HG03103 (cell line): ENCODE measurements around the gene PROX2.

Source experiments
- ATAC-seq: cut with Tn5 transposase; IDR thresholded peaks from one replicate; pipeline ENCODE4 v1.9.1; 2021; ENCODE audit warnings: low read depth; ENCODE audit not compliant: unreplicated experiment

PROX2 gene

GRCh38 chr14:74846968-74847665 lies 28.8 kb downstream of the PROX2 start:
- ATAC-seq = no peak

DNA sequence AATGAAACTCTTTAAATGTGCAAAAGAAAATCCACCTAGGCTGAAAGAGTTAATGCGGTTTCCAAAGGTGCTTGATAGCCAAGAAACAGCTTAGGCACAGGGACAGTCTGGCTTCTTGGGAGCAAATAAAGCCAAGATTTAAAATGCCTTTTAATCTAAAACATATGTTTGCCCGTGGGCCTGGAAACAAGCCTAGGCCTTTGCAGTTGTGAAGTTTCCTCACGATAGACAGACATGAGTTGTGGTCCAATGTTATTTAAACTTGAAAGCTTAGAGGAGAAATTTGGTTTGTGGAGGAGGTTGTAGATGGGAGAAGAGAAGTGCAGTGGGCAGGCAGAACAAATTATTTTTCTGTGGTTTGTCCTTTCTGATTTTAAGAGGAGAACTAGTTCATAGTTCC lies 29.8 kb downstream of the PROX2 start:
- ATAC-seq = no peak

DNA sequence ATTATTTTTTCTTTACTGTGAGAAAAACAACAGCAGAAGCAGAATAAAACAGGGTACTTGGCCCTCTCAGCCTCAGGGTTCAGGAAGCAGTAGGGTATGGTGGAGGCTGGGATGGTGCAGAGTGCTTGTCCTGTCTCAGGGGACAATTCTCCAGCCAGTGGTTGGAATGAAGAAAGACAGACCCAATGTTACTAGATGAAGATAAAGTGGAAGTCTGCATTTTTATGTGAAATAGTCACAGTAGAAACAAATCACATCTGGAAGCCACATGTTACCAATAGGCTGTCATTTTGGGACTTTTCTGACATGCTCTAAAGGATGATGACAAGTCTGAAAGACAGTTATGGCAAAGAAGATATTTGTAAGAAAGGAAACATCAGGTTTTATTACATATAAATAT lies 32.3 kb downstream of the PROX2 start:
- ATAC-seq = no peak

DNA sequence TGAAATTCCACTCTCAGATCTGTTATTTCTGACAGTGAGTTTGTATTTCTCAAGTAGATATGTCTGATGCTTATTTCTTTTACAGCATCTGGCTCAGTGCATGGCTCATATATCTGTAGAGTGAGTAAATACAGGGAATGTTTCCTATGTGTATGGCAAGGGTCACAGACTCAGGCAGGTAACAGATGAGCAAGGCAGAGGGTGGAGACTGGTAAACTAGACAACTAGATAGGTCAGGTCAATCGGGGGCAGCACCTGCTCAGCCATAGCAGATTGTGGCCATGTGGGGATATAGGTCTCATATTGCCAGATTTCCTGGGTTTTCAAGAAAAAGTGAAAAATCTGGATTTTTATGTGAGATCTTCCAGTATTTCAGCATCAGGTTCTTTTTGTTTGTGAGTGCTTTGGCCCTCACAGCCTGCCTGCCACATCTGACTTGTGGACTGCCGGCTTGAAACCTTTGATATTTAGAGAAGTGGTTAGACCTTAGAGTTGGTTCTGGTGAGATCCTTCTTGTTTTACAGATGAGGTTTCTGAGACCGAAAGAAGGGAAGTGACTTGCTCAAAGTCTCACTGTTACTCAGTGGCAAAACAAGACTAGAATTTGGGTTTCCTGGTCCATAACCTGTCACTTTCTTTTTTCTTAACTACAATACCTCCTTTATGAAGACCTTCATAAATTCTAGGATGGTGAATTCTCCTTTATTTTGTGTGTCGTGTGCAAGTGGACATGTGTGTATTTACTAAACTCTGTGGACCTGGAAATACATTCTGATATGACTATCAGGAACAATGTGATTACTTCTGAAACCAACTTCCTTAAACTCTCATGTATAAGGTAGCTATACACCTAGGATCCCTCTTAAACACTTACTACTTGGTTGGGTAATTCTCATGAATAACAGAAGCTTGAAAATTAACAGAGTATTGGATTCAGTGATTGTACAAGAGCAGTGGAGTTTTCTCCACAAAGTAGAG lies 34.4 kb downstream of the PROX2 start:
- ATAC-seq = no peak

- ATAC-seq = no peak
Measured at GRCh38 chr14:74840603-74841030, 35.3 kb downstream of the PROX2 start.

DNA sequence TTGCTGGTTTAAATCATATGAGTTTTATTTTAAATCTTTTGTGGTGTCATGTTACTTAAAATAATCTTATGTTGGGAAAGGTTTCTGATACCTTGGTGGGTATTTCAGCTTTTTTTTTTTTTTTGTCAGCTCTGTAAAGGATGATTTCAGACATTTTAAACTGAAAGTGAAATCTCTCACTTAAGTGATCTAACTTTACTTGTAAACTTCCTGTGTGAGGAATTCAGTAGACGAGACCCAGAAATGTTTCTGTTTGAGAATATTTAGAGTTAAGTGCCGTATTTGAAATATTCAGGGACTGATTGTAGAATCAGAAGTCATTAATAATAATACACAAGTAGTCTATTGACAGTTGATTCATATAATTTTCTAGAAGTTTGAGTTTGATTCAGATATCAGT lies 37.8 kb downstream of the PROX2 start:
- ATAC-seq = no peak

- ATAC-seq = no peak
Measured at GRCh38 chr14:74836251-74836960, 39.5 kb downstream of the PROX2 start.

- no peak for ATAC-seq
Measured at GRCh38 chr14:74835645-74836250, 40.2 kb downstream of the PROX2 start.

DNA sequence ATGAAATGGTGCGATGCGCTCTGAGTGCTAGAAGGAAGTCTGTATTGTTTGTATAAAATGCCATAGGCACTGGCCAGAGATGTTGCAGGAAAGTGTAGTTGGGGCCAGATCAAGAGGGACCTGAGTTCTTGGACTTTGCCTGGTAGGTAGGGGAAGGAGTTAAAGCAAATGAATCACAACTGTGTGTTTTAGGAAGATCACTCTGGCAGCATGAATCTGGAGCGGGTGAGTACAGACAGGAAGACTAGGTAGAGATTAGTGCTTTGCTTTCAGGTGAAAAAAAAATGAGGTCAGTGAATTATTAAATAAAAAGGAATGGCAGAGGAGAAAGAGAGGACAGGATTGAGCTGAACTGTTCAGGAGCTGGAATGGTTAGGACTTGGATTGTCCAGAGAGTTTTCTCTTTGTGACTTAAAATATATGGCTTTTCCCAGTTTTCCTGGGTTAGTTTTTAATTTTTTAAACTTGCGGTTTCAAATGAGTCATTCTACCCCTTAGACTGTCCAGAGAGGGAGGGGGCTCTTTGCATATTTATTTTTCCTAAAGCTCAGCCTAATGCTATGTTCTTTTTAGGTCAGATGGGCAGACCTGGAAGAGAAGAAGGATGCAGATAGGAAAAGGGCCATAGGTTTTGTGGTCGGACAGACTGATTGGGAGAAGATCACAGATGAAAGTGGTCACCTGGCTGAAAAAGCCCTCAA lies 41.1 kb downstream of the PROX2 start:
- ATAC-seq = no peak

- ATAC-seq = no peak
Measured at GRCh38 chr14:74832849-74833248, 43.1 kb downstream of the PROX2 start.

DNA sequence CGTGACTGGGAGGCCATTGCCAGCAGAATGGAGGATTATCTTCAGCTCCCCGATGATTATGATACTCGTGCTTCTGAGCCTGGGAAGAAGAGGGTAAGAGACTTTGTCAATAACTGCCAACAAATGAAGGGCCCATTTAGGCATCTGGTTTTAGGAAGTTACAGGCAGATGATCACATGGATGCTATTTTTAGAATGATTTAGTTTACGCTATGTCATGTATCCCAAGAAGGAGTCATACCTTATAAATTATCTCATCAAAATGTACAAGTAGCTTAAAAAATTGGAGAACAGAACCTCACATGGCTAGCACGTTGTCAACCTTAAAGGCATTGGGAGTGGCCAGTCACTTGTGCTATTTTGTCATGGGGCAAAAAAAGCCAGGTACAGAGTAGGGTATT lies 46.7 kb downstream of the PROX2 start:
- ATAC-seq = no peak

DNA sequence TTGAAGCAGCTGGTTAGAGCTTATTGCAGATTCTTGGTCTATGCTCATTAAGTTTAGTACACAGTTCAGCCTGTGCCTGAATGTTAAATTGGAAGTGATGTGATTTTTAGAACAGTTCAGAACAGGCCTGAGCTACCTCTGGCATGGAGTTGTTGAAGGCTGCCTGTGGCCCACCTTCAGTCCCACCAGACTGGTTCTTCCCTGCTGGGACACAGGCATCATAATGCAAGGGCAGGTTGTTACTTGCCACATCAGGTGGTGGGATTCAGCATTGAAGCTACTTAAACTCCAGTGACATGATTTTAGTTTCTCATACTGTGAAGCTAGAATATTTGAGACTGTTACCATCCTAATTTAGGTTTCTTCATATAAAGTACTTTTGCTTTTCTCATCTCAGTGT lies 49.4 kb downstream of the PROX2 start:
- ATAC-seq = no peak
